NCI-H2196 treated with DMSO at 0.1 percent for 48 hours (cell line): ENCODE measurements around the gene REEP2.
"Not testable (repeated sequence)": the region's sequence is repeated elsewhere in the genome, so short reads cannot be mapped to it uniquely, and the experiment has no call there.

ENCODE experiments used
- DNase-seq: peaks from one replicate; lab custom pipeline; 2025; ENCODE audit not compliant: unreplicated experiment; lab: John Stamatoyannopoulos, UW

Gene REEP2

GRCh38 chr5:138466125-138466899, 27.5 kb downstream of the REEP2 start:
- no peak for DNase-seq

DNA sequence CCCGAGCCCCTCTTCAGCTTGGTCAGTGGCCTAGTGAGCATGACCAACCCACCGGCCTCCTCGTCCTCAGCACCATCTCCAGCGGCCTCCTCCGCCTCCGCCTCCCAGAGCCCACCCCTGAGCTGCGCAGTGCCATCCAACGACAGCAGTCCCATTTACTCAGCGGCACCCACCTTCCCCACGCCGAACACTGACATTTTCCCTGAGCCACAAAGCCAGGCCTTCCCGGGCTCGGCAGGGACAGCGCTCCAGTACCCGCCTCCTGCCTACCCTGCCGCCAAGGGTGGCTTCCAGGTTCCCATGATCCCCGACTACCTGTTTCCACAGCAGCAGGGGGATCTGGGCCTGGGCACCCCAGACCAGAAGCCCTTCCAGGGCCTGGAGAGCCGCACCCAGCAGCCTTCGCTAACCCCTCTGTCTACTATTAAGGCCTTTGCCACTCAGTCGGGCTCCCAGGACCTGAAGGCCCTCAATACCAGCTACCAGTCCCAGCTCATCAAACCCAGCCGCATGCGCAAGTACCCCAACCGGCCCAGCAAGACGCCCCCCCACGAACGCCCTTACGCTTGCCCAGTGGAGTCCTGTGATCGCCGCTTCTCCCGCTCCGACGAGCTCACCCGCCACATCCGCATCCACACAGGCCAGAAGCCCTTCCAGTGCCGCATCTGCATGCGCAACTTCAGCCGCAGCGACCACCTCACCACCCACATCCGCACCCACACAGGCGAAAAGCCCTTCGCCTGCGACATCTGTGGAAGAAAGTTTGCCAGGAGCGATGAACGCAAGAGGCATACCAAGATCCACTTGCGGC, 28.2 kb downstream of the REEP2 start:
- DNase-seq: no peak

DNA sequence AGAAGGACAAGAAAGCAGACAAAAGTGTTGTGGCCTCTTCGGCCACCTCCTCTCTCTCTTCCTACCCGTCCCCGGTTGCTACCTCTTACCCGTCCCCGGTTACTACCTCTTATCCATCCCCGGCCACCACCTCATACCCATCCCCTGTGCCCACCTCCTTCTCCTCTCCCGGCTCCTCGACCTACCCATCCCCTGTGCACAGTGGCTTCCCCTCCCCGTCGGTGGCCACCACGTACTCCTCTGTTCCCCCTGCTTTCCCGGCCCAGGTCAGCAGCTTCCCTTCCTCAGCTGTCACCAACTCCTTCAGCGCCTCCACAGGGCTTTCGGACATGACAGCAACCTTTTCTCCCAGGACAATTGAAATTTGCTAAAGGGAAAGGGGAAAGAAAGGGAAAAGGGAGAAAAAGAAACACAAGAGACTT, 28.9 kb downstream of the REEP2 start:
- DNase-seq: no peak

- no peak for DNase-seq
These were observed 29.5 kb downstream of the REEP2 start for GRCh38 chr5:138468133-138468965.

- no peak for DNase-seq
These were observed 30.2 kb downstream of the REEP2 start for GRCh38 chr5:138468966-138469539.

DNA sequence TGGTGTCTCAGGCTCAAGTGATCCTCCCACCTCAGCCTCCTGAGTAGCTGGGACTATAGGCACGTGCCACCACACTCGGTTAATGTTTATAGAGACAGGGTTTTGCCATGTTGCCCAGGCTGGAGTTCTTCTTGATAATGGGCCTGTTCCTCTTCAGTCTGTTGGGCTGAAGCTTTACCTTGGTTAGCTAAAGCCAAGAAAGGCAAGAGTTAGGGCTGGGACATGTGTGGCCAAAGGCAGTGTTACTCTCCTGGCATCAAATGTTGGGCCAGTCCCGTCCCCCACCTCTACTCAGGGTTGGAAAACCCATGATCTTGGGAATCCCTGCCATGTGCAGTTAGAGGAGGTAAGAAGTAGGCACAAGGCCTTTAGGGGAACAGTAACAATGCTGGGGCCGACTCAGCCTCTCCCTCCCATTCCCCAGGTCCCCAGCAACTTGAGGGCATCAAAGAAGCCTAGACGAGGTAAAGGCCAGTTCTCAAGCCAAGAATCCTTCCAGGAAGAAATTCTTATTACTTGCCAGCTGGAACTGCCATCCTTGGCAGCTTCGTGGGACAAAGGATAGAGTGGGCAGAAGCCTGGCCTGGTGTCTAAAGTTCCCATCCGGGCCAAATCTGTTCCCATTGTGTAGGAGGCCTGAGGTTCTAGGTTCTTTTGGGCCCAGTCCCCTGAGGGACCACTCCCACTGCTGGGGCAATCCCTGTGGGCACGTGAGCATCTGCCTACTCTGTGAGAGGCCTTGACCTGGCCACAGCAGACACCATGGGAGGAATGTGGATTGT, 30.9 kb downstream of the REEP2 start:
- DNase-seq: no peak

DNA sequence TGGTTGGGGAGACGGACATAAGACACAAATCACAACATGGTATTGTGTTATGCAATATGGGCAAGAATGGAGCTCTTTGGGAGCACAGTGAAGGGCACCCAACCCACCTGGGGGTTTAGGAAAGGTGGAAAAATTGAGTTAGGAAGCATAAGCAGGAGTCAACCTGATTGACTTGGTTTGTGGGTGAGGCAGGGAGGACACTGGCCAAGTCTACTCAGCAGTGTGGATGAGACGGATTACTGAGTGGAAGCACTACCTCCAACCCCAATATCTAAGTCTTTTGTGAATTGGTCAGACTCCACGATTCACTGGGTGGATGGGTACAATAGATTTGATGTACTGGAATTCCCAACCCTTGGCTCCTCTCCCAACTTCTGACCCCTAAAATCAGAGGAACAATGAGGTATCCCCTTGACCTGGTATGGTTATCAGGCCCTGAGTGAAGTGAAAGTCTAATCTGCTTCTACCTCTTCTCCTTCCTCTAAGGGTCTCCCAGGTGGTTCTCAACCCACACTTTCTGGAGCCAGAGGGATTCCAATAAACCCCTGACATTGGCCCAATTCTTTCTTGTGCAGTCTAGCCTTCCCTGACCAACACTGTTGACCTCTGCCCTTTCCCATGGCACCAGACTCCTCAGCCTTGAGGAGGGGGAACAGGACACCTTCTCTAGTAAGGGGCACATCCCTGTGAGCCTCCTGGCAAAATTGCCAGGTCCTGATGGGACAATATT, 31.6 kb downstream of the REEP2 start:
- no peak for DNase-seq

DNA sequence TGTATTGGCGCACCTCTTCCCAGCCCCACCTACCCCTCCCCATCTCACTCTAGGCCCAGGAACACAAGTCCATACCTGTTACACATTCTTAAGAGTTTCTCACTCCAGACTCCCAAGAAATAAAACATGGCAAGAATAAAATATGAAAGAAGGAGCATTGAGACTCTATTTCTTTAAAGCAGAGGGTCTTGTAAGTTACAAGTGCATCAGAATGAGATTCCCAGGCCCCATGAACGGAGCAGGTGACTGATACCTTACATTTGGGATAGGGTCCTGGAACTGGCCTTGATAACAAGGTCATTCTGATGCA, 32.1 kb downstream of the REEP2 start:
- DNase-seq: no peak

- DNase-seq: no peak
These were observed 33.5 kb downstream of the REEP2 start for GRCh38 chr5:138472353-138472752.

- DNase-seq: not testable (repeated sequence)
These were observed 34.3 kb downstream of the REEP2 start for GRCh38 chr5:138473151-138473550.

- DNase-seq: no peak
These were observed 38.1 kb downstream of the REEP2 start for GRCh38 chr5:138476918-138477317.

- no peak for DNase-seq
These were observed 43.8 kb downstream of the REEP2 start for GRCh38 chr5:138482638-138483037.

DNA sequence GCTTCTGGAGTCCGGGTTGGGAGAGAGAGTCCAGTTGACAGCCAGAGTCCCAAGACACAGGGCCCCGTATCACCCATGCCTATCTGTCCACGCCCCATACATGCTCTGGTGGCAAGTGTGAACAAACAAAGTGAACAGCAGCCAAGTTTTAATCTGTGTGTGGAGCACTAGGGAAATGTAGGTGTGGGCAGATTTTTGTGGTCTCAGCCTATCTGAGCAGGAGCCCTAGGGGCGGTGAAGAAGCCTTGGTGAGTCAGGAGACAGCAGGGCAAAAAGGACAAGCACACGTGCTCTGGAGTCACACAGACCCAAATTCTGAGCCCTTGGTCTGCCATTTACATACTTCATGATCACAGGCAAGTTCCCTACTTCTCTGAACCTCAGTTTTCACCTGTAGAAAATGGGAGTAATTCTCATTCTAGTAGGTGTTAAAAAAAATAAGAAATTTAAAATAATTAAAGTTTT, 49.7 kb downstream of the REEP2 start:
- no peak for DNase-seq

DNA sequence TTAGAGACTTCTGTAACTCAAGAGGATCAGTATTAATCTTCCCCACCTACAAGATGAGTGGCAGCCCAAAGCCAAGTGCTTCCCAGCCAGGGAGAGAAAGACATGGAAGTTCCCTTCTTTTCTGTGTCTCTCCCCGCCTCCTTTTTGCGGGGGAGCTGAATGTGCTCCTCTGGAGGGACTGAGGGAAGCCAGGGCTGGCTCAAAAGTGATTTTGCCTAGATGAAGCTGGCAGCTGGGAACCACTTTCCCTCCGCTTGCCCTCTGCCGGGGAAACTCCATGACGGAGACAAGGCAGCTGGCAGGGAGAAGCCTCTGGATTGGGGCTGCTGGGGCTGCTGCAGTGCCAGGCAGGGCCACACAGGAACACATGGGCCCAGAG, 50.8 kb downstream of the REEP2 start:
- no peak for DNase-seq

- no peak for DNase-seq
These were observed 51.9 kb downstream of the REEP2 start for GRCh38 chr5:138490648-138491283.

- DNase-seq: no peak
These were observed 52.4 kb downstream of the REEP2 start for GRCh38 chr5:138491284-138491648.

DNA sequence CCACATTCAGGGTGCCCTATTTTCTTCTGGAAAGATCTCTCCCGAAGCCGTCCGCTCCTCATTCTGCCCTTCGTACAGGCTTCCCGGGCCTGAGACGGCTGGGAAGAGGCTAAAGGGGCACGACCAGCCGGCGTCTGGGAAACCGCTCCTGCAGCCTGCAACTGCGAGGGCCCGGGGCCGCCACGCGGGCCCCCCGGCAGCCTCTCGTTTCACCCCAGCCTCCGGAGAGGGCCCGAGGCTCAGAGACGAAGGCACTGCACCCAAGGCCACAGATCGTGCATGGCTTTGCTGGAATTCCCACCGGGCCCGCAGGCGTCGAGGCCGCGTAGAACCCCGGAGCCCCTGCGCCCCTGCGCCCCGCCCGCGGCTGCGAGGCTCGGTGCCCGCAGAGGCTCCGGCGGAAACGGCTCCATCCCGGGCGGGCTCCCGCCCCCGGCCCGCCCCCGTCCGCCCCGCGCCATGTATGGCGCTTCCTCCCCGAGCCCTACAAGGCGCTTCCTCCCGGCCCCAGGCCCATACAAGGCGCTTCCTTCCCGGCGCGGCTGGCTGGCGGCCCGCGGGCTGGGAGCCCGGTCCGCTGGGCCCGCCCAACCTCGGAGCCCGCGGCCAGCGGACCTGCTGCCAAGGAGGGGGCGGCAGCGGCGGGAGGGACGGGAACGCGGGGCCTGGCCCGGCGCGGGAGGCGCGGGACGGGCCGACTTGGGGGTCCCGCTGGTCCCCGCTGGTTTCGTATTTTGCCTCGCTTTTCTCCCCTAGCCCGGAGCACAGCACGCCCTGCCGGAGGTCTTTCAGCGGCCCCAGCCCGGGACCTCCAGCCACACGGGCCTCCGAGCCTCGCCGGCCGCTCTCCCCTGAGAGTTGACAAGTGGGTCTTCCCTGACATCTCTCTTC, 53.1 kb downstream of the REEP2 start:
- DNase-seq: peak; percentile 84

- DNase-seq: no peak
These were observed 53.7 kb downstream of the REEP2 start for GRCh38 chr5:138492560-138493045.
